ENCODE results near the gene C1QTNF8.

Gene C1QTNF8

DNA sequence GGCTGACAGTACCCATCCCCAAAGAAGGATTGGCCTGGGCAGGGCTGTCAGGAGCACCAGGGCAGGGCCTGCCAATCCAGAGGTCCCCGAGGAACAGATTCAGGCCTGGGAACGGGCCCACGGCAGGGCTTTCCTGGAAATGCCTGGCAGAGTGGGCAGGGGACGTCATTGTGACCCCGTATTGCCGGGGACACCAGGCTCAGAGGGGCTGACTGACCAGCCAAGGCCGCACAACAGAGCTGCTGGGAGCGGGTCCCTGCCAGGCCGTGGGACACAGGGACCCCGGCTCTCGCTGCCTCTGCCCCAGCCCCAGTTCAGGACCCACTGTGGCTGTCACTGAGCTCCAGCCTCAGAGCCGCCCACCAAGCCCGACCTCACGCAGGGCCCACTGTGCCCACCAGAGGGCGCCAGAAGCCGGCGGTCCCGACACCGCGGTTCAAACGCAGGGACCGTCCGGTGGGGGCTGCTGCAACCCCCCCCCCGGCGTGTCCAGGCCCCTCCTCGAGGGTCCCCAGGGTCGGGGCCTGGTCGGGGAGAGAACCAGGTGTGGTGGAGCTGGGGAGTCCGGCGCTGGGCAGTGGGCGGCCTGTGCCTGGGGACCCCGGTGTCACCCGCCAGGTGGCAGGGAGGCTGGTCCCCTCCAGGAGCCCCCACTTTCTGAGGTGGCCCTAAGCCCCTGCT, 38.7 kb downstream of the C1QTNF8 start:
- peak; percentile 61 to 65 for DNase-seq

DNA sequence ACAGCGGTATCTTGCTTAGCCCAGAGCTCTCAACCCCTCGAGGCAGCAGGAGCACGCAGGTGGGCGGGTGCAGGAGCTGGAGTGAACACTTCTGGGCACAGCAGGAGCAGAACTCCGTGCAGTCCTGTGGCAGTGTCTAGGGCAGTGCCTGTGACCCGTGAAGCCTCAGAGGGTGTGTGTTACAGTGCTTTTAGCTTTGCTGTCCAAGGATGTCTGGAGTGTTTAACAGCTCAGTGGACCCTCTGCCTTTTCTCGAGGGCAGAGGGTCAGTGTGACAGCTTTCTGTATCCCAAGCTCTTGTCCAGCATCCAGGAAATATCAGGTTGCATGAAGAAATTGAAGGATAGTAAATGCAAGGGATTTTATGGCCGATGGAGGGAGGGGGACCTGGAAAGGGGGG, 39.8 kb downstream of the C1QTNF8 start:
- no peak for DNase-seq

DNA sequence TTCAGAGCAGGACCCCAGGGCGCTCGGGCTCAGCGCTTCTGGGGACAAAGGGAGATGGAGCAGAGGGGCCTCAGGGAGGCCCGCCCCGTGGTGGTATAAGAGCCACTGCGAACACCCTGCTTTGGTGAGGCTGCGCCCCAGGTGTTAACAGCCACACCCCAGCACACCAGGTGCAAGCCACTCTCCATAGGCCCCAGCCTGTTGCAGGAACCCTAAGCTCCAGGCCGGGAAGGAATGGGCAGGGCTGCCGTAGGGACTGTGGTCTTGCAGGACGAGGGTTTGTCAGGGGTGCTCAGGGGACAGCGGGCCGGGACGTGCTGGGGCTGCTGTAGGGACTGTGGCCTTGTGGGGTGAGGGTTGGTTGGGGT, 40.5 kb downstream of the C1QTNF8 start:
- no peak for DNase-seq

DNA sequence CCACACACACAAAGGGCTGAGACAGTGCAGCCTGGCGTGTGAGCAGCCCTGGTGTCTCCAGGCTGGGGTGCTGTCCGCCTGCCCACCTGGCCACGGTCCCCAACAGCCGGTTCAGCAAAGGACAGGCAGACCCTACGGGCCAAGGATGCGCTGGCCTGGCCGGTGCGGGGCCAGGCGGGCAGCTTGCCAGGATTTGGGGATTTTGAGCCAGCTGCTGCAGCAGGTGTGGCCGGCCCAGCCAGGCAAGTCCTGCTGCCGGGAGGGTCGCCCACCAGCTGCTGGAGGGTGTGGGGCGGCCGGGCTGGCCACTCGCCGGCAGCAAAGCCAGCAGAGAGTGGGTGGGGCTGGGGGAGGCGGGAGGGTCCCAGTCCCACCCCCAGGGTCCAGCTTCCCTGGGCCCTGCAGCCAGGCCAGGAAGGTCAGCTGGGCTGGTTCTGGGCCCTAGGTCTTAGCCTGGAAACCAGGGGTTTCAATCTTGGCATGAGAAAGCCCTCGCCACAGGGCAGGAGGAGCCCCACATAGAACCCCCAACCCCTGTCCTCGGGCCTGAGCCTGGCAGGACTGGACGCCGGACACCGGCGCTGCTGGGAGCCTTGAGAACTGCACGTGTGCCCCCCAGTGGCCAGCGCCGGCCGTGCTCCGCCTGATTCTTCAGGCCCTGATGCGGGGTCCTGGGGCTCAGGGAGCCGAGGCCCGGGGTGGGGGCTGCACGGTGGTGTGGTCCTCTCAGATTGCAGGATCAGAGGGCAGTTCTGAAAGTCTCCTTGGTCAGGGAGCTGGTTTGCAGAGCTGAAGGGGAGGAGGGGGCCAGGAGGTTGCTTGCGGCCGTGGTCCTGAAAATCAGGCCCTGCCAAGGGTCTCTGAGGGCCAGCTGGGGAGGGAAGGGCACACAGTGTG, 41.1 kb downstream of the C1QTNF8 start:
- DNase-seq: peak; percentile 26 to 40

DNA sequence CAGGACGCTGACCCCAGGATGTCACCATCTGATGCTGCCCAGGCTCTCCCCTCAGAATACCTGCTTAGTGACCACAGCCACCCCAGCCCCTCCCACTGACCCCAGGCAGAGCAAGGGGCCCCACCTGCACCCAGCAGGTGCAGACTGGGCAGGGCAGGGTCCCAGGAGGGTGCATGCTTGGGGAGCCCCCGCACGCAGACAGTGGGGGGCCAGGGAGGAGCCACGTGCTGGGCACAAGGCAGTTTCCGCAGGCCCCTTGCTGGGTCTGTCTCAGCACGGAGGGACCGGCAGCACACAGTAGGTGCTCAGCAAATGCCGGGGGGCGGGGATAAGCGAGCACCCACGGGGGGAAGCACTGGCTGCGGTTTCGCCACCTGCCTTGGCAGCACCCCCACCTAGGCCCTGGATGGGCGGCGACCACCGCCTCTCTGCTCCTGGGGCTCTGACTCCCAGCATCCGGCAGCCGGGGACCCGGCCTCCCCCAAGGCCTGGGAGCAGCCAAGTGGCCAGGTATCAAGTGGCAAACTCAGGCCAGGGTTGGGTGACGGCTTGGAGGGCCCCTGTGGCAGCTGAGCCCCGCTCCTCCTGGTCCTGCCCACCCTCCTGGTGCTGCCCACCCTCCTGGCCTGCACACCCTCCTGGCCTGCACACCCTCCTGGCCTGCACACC, 42.2 kb downstream of the C1QTNF8 start:
- DNase-seq: no peak

DNA sequence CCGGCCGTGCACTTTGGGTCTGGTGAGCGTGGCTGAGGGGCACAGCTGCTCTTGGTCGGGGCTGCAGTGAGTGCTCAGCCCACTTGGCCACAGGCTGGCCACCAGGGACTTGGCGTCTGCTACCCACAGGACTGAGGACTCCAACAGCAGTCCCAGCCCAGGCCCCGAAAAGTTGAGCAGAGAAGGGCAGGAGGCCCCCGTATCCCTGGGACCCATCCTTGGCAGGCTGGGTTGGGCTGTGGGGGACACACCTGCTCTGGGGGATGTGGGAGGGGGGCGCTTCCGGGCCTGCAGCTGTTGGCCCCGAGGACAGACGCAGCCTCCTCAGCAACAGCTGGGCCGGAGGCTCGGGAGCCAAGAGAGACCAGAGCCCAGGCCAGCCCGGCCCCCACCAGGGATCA, 42.9 kb downstream of the C1QTNF8 start:
- DNase-seq: no peak

DNA sequence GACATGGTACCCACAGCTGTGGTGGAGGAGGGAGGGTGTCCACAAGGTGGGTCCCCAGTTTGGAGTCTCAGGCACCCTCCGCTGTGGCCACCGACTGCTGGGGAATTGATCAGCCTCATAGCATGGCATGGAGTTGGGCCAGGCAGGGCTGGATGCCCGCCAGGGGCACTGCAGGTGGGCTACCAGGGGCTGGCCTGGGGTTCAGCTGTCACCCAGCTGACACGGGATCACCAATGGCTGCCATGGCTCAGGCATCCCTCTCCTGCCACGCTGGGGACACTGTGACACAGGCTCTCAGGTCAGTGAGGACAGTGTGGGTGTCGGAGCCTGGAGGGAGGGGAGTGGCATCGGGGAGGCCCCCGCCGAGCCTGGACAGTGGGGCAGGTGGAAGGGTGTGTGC, 43.3 kb downstream of the C1QTNF8 start:
- no peak for DNase-seq

DNA sequence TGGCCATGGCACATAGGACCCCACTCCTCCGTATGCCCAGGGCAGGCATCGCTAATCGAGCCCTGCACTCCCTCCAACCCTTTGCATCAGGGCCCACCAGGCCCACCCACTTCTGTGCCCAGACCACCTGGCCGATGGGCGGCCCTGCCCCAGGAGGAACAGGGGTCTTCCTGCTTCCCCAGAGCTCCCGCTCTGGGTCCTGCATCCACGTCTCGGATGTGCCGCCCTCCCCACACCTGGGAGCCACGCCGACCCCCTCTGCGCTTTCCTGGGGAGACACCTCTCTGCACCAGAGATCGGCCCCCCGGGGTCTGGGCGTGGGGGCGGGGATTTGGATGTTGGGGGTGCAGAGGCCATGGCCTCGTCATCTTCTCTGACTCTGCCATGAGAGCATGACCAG, 44.6 kb downstream of the C1QTNF8 start:
- no peak for DNase-seq

DNA sequence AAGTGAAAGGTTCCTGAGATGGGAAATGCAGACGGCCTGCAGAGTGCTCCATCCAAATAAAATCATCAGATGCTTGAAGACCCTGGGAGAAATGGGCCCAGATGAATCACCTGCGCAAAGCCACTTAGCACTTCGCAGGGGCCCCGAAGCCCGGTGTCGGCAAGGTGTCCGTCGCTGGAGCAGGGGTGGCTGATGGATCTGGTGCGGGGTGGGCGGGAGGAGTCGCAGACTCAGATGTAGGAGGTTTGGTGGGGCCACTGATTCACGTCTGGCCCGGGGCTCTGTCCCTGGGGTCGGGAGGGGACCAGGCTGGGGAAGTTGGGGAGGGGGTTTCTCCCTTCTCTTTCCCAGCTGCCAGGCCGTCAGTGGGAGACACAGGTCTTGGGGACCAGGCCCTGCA, 45.1 kb downstream of the C1QTNF8 start:
- no peak for DNase-seq

DNA sequence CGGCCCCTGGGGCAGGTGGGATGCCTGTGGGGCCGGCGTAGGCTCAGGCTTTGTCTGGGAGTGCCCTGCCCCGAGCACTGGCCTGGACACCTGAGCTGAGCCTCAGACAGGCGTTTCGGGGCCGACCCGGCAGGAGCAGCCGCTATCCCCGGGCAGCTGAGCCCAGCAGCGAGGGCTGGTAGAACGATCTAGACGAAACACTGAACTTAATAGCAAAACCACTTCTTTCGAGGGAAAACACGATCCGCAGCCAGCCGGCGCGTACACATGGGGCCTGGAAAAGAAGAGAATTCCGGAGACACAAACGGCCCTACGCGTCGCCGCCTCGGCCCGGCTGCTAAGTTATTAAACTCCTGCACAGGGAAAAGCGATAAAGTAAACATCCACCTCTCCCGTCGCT, 45.5 kb downstream of the C1QTNF8 start:
- no peak for DNase-seq

DNA sequence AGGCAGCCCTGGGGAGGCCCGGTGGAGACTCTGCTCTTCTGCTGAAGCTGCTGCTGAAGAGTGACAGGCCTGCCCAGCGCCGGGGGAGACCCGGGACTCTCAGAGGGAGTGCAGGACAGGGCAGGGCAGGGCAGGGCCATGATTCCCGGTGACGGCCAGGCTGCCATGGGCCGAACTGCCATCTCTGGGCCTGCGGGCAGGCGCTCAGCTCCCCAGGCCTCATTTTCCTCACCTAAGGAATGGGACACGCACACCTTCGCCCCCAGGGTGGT, 46.1 kb downstream of the C1QTNF8 start:
- no peak for DNase-seq

DNA sequence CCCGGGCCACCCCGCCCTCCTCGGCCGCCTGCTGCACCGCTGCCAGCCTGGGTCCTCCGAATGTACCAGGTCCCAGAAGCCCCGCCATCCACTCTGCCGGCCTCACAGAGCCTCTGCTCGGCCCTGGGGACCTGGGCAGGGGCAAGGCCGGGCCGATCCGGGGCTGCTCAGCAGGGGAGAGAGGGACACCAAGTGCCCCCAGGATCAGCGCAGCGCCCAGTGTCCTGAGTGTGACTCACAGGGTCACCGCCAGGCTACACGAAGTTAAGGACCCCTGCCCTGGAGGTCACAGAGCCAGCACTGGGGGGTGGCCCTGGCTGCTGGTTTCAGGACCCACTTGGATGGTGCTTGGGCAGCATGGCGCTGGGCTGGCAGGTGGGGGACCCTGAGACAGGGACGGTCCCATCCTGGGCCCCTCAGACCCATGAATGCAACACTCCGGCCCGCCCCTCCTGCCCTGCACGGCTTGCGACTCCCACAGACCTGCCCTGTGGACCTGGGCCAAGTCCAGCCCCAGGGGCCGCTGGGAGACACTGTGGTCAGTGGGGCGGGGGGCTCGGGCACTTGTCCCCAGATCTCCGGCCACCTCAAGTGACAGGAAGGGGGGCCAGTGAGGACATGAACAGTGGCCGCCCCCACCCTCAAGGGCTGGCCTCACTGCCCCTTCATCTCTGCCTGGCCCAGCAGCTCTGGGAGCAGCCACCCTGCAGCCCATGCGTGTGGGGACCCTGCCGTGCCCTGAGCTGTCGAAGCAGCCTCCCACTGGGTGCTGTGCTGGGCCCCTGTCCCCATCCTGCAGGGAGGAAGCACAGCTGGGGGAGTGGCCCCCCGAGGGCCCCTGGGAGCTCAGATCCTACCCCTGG, 46.7 kb downstream of the C1QTNF8 start:
- no peak for DNase-seq

DNA sequence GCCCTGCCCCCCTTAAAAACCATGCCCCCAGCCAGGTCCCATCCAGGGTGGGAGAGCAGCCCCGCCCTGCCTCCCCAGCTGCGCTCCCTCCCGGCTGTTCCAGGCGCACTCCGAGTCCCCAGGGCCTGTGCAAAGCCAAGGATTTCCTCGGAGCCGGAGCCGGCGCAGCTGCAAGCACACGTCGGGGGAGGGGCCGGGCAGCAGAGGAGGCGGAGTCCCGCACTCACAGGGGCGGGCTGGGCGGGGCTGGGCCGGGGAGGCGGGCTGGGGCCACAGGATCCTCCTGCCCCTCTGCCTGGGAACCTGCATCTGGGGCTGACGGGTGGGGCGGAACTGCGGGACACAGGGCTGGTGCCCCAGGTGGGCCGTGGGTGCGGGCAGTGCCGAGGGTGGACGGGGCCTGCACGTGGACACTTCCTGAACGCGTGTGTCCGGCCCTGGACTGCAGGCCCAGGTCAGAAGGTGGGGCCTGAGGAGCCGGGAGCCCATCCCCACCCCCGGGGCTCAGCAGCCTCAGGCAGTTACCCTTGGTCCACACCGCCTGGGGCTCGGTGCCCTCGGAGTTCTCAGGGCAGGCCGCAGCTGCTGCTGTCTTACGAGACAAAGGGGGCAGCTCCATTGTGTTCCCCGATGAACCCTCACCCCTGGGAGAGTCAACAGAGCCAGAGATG, 47.5 kb downstream of the C1QTNF8 start:
- peak in 1 of 2 donors; percentile 24 for DNase-seq

DNA sequence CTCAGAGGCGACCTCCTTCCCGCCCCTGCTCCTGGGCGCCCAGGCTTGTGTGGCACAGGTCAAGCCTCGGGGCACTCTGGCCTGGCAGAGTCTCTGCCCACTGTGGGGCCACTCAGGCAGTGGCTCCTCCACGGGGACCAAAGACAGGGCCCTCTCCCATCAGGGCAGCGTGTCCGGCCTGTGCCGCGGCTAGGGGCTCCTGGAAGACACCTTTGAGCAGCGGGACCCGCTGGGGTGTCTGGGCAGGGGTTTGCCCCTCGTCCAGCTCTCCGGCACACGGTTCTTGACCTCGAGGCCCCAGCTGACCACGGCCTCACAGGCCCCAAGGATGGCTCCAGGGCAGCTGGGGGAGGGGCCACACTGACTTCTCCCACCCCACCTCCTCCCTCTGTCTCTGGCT, 48.2 kb downstream of the C1QTNF8 start:
- DNase-seq: no peak

DNA sequence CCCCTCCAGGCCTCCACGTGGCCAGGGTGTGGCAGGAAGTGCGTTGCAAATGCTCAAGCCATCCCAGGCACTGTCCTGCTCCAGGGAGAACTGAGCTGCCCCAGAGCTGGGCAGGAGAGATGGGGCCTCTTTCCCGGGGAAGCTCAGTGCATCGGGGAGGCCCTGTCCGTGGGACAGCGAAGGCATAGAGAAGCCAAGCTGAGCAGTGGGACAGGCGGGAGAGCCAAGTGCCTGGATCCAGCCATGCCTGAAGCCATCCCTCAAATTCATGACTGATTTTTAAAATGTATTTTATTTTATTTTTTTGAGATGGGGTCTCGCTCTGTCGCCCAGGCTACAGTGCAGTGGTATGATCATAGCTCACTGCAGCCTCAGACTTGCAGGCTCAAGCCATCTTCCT, 48.9 kb downstream of the C1QTNF8 start:
- DNase-seq: no peak

DNA sequence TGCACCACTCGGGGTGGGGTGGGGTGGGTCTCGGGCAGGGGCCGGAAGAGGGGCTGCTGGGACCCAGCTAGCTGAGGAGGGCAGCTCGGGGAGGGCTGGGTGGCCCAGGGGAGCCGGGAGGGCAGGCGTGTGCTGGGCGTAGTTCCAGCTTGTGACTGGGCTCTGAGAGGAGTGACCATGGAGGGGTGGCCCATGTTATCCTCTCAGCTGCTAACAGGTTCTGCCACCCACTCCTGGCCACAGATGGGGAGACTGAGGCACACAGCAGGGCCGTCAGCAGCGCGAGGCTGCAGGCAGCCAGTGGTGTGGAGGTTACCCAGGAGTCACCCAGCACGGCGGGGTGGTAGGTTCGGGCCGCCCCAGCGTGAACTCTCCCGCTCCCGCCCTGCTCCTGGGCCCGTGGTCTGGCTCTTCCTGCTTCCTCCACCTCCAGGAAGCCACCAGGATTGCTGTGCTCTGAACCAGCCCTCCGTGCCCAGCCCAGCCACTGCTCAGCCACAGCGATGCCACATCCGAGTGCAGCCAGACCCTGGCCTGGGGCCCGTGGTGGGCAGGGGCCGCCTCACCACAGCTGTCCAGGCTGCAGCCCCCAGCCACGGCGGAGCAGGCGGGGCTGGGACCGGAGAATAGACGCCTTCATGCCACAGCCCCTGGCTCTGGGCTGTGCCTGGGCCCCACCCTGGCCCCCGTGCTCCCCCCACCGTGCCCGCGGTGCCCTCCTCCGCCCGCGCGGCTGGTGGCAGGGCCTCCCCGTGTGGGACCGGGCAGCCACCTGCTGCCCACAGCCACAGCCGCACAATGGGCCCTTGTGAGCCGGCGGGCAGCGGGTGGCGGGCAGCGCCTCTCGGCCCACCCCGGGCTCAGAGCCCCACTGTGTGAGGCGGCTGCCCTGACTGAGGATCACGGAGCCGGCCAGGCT, 49.8 kb downstream of the C1QTNF8 start:
- no peak for DNase-seq

DNA sequence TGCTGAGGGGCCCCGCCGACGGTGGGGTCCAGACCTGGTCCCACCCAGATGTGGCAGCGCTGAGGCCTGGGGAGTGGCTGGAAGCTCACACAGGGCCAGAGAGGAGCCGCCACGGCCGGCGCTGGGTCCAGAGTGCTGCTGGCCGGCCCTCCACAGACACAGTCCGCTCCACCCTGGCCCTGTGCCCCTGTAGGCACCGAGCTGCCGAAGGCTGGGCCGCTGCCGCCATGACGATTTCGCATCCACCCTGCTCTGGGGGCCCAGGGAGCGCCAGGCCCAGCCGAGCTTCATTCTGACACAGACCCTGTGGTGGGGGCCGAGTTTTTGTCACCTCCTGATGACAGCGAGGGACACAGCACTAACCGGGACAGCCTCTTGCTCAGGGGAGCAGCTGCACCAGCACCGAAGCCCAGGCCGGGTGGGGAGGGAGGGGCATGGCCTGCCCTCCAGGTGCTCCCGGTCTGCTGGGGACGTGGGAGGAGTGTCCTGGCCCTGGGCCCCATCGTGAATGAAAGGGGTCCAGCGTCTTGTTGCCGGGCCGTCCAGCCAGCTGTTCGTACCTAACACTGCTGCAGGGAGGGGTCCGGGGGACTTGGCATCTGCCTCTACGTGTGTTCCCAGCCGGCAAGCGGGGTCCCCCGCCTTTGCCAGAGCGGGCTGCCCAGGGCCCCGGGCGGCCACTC, 50.6 kb downstream of the C1QTNF8 start:
- DNase-seq: no peak

DNA sequence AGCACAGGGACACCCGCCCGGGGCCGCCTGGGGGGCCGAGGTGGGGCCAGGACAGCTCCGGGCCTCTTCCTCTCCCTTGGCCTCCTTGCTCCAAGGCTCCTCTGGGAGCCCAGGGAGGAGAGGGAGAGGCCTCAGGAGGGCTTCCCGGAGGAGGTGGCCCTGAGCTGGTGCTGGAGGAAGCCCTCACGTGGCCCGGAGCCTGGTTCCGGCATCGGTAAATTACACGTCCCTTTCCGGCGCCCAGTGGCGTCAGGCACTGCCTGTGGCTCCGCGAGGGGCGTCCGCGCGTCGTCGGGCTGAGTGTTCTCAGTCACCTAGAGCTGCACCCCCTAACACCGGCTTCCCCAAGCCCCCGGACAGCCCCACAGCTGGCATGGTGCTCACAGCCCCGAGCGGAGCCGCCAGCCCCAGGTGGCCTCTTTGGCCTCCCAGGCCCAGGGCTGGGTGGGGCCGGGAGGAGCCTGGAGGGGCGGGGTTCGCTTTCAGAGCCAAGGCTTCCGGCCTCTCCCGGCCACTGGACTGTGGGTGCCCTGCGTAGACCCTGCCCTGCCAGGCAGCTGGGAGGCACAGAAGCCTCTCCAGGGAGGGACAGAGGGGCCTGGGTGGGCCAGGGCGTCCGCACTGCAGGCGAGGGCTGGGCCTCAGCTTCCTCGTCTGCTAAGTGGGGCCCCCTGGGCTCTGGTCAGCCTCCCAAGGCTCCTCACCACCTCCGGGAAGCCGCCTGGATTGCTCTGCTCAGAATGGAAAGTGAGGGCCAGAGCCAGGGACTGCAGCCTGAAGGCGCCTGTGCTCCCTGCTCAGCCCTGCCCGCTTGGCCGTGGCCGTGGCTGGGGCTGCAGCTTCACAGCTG, 51.4 kb downstream of the C1QTNF8 start:
- no peak for DNase-seq

DNA sequence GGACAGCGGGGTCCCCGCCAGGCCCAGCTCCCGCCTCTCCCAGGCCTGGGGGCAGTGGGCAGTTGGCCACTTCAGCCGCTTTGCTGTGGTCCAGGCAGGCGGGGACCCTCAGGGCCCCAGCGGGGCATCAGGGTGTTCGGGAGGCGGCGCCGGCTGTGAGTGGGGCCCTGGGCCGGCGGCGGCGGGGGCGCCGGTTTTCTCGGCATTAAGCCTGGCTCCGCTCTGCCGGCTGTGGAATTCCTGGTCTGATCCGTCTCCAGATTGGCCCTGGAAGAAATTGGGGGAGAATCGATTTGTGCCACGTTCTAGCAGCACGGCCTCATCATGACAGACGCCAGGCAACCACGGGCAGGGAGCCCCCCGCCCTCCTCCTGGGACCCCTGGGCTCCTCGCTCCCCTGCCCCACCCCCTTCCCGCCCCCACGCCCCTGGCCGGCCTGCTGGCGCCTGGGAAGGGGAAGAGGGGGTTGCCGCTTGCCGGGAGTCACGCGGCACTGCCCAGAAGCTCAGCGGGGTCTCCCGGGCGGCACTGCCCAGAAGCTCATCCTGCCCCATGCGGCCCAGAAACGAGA, 52.1 kb downstream of the C1QTNF8 start:
- DNase-seq: no peak

DNA sequence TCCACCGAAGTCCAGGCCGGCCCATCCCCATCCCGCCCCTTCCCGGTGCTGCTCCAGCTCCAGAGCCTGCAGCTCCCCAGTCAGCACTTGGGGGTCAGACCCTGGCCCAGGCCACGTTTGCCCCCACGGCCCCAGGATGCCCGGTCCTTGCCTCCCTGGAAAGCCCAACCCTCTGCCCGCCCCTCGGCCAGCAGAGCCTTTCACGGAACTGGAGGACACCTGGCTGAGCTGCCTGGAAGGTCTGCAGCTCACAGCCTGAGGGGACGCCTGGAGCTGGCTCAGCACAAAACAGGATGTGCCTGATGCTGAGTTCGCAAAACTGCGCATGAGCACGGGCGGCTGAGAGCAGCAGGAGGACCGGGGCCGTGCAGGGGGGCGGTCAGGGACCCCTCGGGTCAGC, 53.2 kb downstream of the C1QTNF8 start:
- DNase-seq: no peak

All from activated CD4-positive, alpha-beta T cell treated with anti-CD3 and anti-CD28 coated beads for 4 hours (primary cell).